ENCODE measurements around the gene TPM2. TPM values are rescaled to one million over a fixed set of nuclear protein-coding genes. Genes with fewer than 3 reads are reported as not detected.

TPM2 gene
- polyA plus RNA-seq, 1 donor, result 10,018 TPM

DNA sequence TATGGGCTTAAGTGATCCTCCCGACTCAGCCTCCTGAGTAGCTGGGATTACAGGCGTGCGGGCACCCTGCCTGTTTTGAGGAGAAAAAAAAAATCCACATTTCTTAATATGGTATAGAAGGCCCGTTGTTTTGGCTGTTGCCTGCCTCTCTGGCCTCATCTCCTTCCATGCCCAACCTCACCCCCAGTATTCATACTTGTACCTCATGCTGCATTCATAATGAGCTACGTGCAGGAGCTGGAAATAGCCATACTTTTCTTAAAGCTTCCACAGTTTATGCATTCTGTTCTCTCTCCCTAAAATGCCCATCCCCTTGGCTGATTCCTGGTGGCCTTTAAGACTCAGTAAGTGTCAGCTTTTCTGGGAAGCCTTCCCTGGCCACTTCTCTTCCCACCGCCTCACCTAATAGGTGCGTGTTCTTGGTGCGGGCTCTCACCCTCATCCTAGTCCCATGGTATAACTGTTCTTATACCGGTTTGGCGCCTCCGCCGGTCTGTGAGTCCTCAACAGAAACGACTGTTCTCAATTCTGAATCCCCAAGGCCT lies 2.1 kb upstream of the TPM2 start:
- DNase-seq, result no peak

DNA sequence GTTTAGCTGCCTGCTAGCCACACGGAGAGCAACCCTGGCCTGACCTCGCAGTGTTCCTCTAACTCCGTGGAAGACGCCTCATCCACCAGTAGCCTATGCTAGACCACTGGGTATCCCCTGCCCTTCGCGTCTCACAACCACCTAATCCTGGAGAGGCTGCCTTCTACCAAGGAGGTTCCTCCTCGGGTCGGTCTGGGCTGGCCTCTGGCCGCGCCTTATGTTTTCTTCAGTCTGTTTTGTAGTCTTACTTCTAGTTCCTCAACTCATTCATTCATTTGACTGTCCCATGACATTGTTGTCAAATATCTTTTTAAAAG lies 1.6 kb upstream of the TPM2 start:
- no peak for DNase-seq

GRCh38 chr9:35690614-35691333 lies 1.0 kb upstream of the TPM2 start:
- peak; percentile 79 for DNase-seq

DNA sequence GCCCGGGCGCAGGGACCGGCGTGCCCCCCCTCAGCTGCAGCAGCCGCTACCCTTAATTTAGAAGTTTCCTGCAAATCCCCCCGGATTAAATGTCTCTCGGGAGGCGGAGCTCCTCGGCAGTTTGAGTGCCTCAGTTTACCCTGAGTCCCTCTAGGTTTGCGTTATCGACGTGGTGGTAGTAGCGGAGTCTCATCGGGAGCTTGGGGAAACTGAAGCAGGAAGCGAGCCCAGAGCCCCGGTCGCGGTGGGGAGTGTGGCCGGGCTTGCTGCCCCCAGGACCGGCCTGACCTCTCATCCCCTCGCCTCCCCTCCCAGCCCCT lies 529 bp upstream of the TPM2 start:
- DNase-seq, result no peak

DNA sequence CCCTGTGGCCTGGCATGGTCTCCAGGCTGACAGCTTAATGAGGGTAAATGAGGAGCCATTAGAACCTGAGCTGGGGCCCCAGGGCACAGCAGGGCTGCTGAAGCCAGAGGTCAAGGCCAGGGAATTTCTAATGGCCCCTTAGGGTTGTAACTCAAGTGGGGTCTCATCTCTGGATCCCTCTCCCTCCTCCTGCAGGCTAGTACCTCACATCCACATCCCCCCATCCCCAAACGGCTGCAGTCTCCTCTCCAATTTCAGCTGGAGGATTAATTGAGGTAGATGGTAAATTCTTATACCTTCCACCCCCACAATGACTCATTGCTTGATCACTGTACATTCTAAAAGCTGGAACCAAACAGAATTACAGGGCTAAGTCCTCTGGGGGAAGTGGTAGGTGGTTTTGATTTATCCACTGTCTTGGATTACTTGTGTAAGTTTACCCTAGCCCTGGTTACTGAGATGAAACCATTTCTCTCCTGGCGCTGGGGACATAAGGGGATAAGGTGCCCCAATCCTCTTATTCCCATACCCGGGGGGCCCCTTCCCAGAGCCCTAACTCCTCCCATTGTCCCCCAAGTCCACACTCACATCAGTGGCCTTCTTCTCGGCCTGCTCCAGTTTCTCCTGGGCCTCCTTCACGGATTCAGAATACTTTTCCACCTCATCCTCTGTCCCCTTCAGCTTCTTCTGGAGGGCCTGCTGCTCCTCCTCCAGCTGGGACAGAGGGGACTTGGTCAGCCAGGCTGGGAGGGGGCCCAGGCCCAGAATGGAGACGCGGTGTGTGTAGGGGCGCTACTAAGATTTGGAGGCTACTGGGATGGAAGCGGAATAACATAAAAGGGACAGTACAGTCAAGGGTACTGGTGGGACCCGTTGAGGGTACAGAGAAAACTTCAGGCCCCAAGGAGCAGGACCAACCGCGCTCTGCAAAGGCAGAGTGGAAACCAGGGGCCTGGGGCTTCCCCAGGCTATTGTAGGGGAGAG lies 875 bp downstream of the TPM2 start:
- no peak for DNase-seq

DNA sequence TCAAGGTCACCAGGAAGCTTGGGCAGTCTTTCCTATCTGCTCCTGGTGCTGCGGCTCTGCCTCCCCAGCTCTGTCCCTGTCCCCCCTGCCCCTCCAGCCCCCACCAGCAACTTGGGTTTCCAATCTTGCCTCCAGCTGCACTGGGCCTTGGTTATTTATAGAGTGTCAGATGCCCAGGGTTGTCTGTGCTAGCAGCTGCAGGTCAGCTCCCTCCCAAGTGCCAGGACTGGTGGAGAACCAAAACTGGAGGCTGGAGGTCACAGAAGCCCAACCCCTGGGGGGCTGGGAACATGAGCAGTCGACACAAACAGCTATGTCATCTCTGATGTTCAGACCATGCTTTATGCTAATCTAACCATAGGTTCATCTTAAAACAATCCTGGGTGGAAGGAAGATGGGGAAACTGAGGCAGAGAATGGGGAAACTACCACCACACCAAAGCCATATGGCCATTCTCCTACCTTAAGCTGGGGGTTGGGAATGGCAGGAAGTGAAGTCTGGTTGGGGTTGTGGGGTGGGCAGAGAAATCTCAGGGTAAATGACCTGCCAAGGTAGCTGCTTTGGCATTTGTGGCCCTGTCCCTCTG lies 1.7 kb downstream of the TPM2 start:
- DNase-seq, result no peak

- DNase-seq, result no peak
Measured at GRCh38 chr9:35687306-35687705, 2.4 kb downstream of the TPM2 start.

DNA sequence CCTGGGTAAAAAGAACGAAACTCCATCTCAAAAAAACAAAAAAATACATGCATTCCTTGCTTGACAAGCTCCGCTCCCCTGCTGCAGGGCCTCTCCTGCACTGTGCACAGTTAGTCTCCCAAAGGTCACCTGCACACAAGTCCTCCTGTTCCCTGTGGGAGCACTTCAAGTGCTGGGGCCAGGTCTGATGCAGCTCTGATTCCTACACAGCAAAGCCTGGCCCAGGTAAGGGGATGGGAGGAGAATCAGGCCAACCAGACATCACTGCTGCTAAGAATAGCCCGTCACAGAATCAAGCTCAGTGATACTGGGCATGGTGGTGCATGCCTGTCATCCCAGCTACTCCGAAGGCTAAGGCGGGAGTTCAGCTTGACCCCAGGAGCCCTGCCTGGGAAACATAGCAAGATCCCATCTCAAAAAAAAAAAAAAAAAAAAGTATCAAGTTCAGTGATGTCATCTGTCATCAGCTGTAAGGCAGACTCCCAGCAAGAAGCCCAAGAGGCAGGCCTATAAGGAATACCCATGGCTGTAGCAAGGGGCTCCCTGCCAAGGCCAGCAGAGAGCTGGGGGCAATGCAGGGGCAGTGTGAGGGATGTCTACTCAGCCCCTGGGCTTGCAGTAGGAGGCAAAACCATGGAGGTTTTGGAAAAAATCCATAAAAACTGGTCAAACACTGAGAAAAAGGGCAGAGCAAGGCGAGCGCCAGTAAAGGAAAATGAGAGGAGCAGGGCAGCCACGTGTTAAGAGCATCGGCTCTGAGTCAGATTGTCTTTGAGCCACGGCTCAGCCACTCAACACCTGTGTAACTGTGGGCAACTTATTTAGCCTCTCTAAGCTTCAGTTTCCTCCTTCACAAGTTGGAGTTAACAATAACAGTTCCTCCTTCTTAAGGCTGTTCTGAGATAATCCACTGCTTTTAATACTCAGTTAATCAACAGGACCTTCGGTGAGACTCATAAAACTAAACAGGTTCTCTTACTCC lies 3.2 kb downstream of the TPM2 start:
- no peak for DNase-seq

- no peak for DNase-seq
Measured at GRCh38 chr9:35685506-35685905, 4.2 kb downstream of the TPM2 start.

GRCh38 chr9:35684921-35685320 lies 4.8 kb downstream of the TPM2 start:
- no peak for DNase-seq

DNA sequence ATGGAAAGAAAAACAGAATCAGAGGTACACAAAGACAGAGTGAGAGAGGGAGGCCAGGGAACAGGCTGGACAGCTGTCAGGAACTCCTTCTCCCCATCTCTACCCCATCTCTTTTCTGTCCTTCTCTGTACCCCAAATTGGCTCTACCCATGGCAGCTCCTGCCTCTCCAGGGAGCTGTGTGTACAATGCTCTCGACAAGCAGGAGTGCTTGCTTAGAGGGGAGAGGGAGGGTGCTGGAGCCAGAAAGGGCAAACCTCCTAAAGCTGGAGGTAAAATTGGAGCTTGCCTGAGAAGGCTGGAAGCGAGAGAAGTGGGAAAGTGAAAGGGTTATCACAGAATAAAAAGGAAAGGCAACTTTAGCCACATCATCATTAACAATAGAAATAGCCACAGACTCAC lies 6.4 kb downstream of the TPM2 start:
- no peak for DNase-seq

DNA sequence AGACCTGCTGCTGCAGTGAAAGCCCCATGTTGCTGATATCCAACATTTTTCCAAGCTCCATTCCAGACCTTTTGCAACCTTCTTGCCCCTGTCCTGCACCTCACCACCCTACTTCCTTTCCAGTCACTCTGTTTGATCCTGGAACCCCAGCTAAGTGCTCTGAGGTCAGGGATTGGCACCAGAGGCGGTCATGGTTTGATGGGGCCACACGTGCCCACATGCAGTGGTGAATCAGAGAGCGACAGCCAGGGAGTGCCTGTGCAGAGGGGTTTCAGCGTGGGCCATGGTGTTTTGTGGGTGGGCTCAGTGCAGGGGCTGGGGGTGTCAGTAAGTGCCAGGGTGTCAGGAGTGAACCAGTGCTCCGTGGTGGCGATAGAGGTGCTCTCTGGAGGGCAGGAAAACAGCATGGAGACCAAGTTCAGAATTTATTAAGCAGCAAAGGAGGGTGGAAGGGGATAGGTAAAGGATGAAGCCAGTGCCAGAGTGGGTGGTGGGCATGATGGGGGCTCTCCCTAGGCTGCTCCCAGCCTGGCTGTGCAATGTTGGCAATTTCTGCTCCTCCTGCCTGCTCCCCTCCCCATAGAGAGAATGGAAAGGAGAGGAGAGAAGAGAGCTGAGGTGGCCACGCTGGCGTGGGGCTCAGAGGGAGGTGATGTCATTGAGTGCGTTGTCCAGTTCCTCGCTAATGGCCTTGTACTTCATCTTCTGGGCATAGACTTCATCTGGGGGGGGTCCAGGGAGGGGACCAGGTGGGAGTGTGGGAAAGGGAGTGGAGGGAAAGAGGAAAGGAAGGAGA lies 7.0 kb downstream of the TPM2 start:
- no peak for DNase-seq

DNA sequence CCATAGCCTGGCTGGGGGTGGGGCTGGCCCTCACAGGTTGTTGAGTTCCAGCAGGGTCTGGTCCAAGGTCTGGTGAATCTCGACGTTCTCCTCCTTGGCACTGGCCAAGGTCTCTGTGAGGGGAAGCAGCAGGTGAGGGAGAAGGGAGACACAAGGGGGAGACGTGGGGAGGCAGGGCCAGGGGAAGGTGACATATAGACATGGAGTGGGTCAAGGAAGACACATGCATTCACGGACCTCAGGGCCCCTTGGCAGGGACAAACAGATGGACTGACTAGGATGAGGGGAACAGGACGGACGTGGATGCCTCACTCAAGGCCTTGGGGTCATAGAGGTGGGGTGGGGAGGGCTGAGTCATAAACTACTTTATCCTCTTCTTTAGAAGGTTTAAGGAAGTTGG lies 7.7 kb downstream of the TPM2 start:
- no peak for DNase-seq

DNA sequence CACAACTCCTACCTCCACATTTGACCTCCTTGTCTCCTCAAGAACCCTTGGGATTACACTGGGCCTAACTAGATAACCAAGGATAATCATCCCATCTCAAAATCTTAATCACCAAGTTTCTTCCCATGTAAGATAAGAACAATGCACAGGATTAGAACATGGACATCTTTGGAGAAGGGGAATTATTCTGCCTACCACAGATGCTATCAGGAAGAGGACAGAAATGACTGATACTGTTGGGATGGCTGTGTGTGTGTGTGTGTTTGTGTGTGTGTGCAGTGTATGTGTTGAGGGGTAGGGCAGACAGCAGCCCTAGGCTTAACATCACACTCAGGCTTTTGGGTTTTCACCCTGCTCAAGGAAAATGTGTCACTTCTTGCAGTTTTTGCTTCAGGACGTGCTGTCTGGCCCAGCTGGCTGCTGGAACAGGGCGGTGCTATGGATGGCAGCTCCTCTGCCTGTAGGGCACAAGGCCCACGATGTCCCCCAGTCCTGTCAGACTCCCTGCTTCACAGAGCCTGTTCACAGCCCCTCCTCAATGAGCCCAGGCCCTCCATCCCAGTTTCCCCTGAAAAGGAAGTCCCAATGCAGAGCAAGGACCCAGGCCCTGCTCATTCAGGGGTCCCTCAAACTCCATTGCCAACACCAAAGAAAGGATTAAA lies 8.3 kb downstream of the TPM2 start:
- DNase-seq, result no peak

GRCh38 chr9:35680331-35681105 lies 9.2 kb downstream of the TPM2 start:
- DNase-seq, result no peak

DNA sequence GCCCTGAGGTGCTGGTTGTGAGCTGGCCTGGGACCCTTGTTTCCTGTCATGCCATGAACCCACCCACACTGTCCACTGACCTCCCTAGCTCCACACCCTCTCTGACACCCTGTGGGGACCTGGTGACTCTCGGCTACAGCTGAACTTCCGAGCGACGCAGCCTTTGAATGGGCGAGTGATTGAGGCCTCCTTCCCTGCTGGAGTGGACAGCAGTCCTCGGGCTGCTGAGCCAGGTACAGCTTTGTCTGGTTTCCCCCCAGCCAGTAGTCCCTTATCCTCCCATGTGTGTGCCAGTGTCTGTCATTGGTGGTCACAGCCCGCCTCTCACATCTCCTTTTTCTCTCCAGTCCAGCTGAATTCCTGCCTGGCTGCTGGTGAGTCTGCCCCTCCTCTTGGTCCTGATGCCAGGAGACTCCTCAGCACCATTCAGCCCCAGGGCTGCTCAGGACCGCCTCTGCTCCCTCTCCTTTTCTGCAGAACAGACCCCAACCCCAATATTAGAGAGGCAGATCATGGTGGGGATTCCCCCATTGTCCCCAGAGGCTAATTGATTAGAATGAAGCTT lies 9.9 kb downstream of the TPM2 start:
- DNase-seq, result no peak

DNA sequence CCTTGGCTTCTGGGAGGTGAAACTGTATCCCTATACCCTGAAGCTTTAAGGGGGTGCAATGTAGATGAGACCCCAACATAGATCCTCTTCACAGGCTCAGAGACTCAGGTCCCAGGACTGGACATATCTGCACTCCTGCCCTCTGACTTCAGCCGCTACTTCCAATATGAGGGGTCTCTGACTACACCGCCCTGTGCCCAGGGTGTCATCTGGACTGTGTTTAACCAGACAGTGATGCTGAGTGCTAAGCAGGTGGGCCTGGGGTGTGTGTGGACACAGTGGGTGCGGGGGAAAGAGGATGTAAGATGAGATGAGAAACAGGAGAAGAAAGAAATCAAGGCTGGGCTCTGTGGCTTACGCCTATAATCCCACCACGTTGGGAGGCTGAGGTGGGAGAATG lies 10.6 kb downstream of the TPM2 start:
- DNase-seq, result no peak

- DNase-seq, result no peak
Measured at GRCh38 chr9:35675732-35676392, 13.9 kb downstream of the TPM2 start.

GRCh38 chr9:35675204-35675603 lies 14.5 kb downstream of the TPM2 start:
- DNase-seq, result no peak

Data from hindlimb muscle (tissue), 1 donor.